Activated CD8-positive, alpha-beta T cell treated with anti-CD3 and anti-CD28 coated beads for 36 hours (primary cell): ENCODE data around the gene MYH7B. TPM values are rescaled to one million over a fixed set of nuclear protein-coding genes. Genes with fewer than 3 reads are reported as not detected.

Experiments used
- ATAC-seq: fragments of 200-7000 bp; cut with Tn5 transposase; one replicate; pipeline ENCODE4 v1.10.0; 2021; ENCODE audit warnings: mild to moderate bottlenecking, moderate library complexity
- CTCF ChIA-PET: fragments of 350-600 bp; sonication (Branson Sonifier 250); formaldehyde crosslinking; loops from one replicate; lab custom pipeline; 2021; ENCODE audit warnings: antibody characterized with exemption; lab: Charles Lee
- POLR2A ChIA-PET: fragments of 350-600 bp; sonication (Branson Sonifier 250); formaldehyde crosslinking; loops from one replicate; lab custom pipeline; 2021; ENCODE audit warnings: antibody characterized with exemption; lab: Charles Lee
- DNase-seq: peaks from one replicate; pipeline ENCODE4 v3.0.0-alpha.2; 2020
- H3K27ac Mint-ChIP-seq: one replicate; pipeline ENCODE4 v1.8.0; 2021; ENCODE audit warnings: mild to moderate bottlenecking, mixed read lengths
- H3K27me3 Mint-ChIP-seq: one replicate; pipeline ENCODE4 v1.8.0; 2021; ENCODE audit warnings: mixed read lengths
- H3K36me3 Mint-ChIP-seq: one replicate; pipeline ENCODE4 v1.8.0; 2021; ENCODE audit warnings: low read depth, mixed read lengths
- H3K4me1 Mint-ChIP-seq: one replicate; pipeline ENCODE4 v1.8.0; 2021; ENCODE audit warnings: low read depth, mixed read lengths
- H3K4me3 Mint-ChIP-seq: one replicate; pipeline ENCODE4 v1.8.0; 2021; ENCODE audit warnings: mild to moderate bottlenecking, moderate library complexity, mixed read lengths
- H3K9me3 Mint-ChIP-seq: one replicate; pipeline ENCODE4 v1.8.0; 2021; ENCODE audit warnings: mixed read lengths
- intact Hi-C: fragments of 100-400 bp; cut with micrococcal nuclease; formaldehyde crosslinking; loops from one replicate; pipeline ENCODE4 v1.10.0; 2022
- total RNA-seq, 2 experiments: library from RNA; stranded (reverse); gene quantifications; one replicate each; pipeline ENCODE4 v1.2.3, GENCODE V29; 2021
- TF ChIP-seq, protein P1 (sequence below): fragments of 200-600 bp; IDR thresholded peaks from one replicate; pipeline ENCODE4 v1.8.0; 2022; ENCODE audit warnings: antibody characterized with exemption, mild to moderate bottlenecking

The MYH7B gene
- total RNA-seq, 2 experiments from 2014 or later, result 0.22 to 0.38 TPM

DNA sequence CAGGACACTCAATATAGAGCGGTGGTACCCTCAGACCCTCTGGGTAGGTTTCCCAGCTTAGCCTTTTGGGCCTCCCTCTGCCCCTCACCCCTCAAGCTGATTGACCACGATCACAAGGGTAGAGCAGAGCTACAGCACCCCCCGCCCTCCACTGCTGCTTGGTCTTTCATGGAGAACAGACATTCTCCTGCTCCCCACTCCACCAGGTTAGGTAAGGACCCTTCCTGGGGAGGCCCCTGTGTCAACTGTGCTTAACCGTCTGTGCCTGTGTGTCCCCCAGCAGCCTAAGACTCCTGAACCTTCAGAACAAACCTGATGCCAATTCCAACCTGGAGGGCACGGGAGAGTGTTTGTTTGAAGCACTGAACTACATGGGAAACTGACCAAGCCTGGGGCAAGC is 11.8 kb downstream of the MYH7B start:
- no peak overlapping the region for H3K27ac Mint-ChIP-seq
- intact Hi-C loops, result no loop called here
- no peaks in the 10 kb centered on the region for H3K9me3 Mint-ChIP-seq
- H3K36me3 Mint-ChIP-seq, result no peaks in the 10 kb centered on the region
- DNase-seq (no peak), ATAC-seq (no peak)
- ChIA-PET CTCF (no interaction called here), POLR2A (no interaction called here)
- TF ChIP-seq, protein P1, sequence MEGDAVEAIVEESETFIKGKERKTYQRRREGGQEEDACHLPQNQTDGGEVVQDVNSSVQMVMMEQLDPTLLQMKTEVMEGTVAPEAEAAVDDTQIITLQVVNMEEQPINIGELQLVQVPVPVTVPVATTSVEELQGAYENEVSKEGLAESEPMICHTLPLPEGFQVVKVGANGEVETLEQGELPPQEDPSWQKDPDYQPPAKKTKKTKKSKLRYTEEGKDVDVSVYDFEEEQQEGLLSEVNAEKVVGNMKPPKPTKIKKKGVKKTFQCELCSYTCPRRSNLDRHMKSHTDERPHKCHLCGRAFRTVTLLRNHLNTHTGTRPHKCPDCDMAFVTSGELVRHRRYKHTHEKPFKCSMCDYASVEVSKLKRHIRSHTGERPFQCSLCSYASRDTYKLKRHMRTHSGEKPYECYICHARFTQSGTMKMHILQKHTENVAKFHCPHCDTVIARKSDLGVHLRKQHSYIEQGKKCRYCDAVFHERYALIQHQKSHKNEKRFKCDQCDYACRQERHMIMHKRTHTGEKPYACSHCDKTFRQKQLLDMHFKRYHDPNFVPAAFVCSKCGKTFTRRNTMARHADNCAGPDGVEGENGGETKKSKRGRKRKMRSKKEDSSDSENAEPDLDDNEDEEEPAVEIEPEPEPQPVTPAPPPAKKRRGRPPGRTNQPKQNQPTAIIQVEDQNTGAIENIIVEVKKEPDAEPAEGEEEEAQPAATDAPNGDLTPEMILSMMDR, result no peak
- no peaks in the 10 kb centered on the region for H3K27me3 Mint-ChIP-seq
- no peak overlapping the region for H3K4me3 Mint-ChIP-seq
- no peaks in the 10 kb centered on the region for H3K4me1 Mint-ChIP-seq

DNA sequence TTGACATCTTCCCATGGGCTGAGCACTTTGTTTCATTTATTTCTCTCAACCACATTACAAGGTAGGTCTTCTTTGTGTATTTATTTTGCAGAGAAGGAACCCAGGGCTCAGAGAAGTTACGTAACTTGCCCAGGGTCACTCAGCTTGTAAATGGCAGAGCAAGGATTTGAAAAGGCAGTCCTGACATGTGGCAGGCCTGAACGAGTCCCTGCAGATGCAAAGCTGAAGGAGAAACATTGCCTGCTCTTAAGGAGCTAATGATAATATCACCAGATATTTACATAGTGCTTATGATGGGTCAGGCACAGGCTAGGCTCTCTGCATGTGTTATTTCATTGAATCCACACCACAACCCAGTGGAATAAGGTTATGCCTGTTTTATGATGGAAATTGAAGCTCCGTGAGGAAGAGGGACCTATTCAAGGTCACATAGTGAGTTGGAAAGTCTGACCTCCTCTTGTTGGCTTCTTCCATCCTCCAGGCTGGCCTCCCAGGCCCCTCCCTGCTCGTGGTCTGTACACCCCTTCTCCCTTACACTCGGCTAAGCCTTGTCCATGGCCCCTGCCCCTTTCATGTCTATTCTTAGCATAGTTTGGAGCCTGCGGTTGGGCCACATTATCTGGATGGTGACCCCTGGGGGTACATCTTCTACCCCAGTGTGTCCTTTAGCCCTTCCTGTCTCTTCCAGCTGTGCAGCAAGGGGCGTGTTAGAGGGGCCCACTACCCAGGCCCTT is 12.5 kb downstream of the MYH7B start:
- Mint-ChIP-seq H3K36me3 (no peaks in the 10 kb centered on the region), H3K9me3 (no peaks in the 10 kb centered on the region)

DNA sequence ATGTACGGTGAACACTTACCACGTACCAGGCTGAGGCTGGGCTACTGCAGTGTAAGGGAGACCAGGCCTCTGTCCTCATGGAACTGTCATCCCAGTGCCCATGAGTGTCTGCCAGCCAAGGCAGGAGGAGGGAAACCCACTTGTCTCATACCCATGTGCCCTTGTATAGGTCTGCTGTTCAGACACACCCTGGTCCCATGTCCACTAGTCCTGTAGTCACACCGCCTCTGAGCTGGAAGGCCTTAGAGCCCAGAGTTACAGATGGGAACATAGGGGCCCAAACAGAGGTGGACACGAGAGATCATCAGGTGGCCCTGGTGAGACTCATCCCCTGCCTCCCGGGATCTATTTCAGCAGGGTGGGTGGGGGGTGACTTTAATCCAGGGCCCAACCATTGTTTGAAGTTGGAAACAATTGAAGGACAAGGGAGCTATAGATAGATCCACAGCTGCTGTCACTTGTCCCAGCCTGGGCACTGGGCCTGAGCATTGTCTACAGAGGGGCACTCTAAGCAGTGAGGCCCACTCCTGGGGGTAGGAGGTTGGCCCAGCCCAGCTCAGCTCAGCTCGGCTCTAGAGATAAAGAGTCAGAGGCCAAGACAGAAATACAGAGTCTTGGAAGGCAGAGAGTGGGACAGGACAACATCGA is 14.6 kb downstream of the MYH7B start:
- Mint-ChIP-seq H3K36me3 (no peaks in the 10 kb centered on the region), H3K27ac (no peak overlapping the region), H3K4me1 (no peaks in the 10 kb centered on the region), H3K4me3 (no peak overlapping the region), H3K9me3 (no peaks in the 10 kb centered on the region), H3K27me3 (no peaks in the 10 kb centered on the region)
- no peak for ATAC-seq
- TF ChIP-seq, protein P1, result no peak
- intact Hi-C loops, result no loop called here
- CTCF ChIA-PET, result interaction anchor here (1.1 kb wide), 1 partner anchor 95 kb away, joined by 3 read pairs; no protein-coding TSS in a partner anchor
- DNase-seq, result no peak
- POLR2A ChIA-PET, result no interaction called here

More for the DNA sequence above, 12.5 kb downstream of the MYH7B start:
- ChIA-PET CTCF (no interaction called here), POLR2A (no interaction called here)
- Mint-ChIP-seq H3K27me3 (no peaks in the 10 kb centered on the region), H3K27ac (no peak overlapping the region), H3K4me1 (no peaks in the 10 kb centered on the region), H3K4me3 (no peak overlapping the region)
- no peak for ATAC-seq
- TF ChIP-seq, protein P1, result no peak
- no peak for DNase-seq
- intact Hi-C loops, result no loop called here

DNA sequence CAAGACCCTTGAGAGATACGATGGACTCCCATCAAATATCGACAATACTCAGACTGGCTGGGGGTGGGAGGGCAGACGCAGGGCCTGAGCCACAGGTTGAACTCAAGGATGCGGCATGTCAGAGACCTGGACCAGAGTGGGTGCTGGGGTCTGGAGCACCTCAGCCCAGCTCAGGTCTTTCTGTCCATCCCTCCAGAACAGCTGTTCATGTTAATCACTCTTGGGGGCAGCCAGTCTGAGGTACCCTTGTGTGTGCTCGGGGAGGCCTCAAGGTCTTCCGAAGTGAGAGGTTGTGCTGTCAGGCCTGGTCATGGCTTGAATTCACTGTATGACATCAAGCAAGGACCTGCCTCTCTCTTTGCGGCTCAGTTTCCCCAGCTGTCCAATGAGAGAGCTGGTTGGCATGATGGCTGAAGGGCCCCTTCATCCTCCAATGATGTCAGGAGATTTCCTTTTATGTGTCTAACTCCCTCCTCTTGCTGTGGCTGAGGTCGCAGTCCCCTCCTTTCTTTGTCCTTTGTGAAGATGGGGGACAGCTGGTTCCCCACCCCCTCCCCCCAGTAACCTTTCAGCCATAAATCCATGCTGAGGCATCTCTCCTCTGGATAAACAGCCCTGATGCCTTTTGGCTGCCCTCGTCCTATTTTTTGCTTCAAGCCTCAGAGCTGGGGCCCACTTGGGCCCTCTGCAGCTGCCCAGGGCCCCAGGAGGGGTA is 15.3 kb downstream of the MYH7B start:
- Mint-ChIP-seq H3K27me3 (no peaks in the 10 kb centered on the region), H3K9me3 (no peaks in the 10 kb centered on the region), H3K4me1 (no peaks in the 10 kb centered on the region), H3K36me3 (no peaks in the 10 kb centered on the region), H3K4me3 (no peak overlapping the region), H3K27ac (no peak overlapping the region)
- CTCF ChIA-PET, result no interaction called here
- POLR2A ChIA-PET, result no interaction called here
- ATAC-seq, result no peak
- TF ChIP-seq, protein P1, result no peak
- no peak for DNase-seq
- intact Hi-C loops, result no loop called here
